Thyroid gland (tissue), 4 donors: Measurements from ENCODE around the gene LRIG1. TPM values are rescaled to one million over a fixed set of nuclear protein-coding genes. Genes with fewer than 3 reads are reported as not detected.

Experiments
- DNase-seq, 2 donors: peaks; one replicate each; pipeline ENCODE4 v3.0.0-alpha.2; 2019
- H3K27ac ChIP-seq, 3 donors: fragments of 200-600 bp; sonication (generic); 1 replicate in 2 of 3; 2 replicates in 1 of 3; pipeline ENCODE4 v1.5.1; 2016 to 2019; ENCODE audit warnings: mild to moderate bottlenecking in 1 of 3, moderate library complexity in 1 of 3
- H3K27me3 ChIP-seq: fragments of 200-600 bp; sonication (generic); one replicate; pipeline ENCODE4 v1.5.1; 2019
- H3K36me3 ChIP-seq, 2 donors: fragments of 200-600 bp; sonication (generic); one replicate each; pipeline ENCODE4 v1.5.1; 2016 to 2019
- H3K4me1 ChIP-seq, 2 donors: fragments of 200-600 bp; sonication (generic); one replicate each; pipeline ENCODE4 v1.5.1; 2017 to 2019
- H3K4me3 ChIP-seq, 3 donors: fragments of 200-600 bp; sonication (generic); replicated peaks in 1 of 3; 1 replicate in 2 of 3; 2 replicates in 1 of 3; pipeline ENCODE4 v1.5.1; 2016; ENCODE audit warnings: mild to moderate bottlenecking in 1 of 3
- H3K9me3 ChIP-seq: fragments of 200-600 bp; sonication (generic); one replicate; pipeline ENCODE4 v1.5.1; 2017
- CTCF ChIP-seq, 6 experiments: fragments of 200-600 bp in 3 of 6; fragments of 450-650 bp in 3 of 6; sonication (generic) in 3 of 6; IDR thresholded peaks; one replicate each; pipeline ENCODE4 v1.5.1; 2016 to 2019; ENCODE audit warnings: antibody characterized with exemption in 6 of 6, mild to moderate bottlenecking in 2 of 6, inconsistent platforms in 1 of 6, moderate library complexity in 1 of 6
- POLR2A ChIP-seq, 2 donors: fragments of 450-650 bp; IDR thresholded peaks; one replicate each; pipeline ENCODE4 v1.6.1; 2017; ENCODE audit warnings: antibody characterized with exemption in 2 of 2, mild to moderate bottlenecking in 2 of 2, moderate library complexity in 1 of 2
- WGBS, 2 donors: methylation state at CpG; one replicate each; pipeline ENCODE4 v1.1.5; 2017; 5-methylcytosine and 5-hydroxymethylcytosine counted together
- intact Hi-C: fragments of 100-400 bp; cut with DNase I; formaldehyde crosslinking; loops from one replicate; pipeline ENCODE4 v1.15.1; 2023
- total RNA-seq, 4 donors: library from RNA; depleted of rRNA; stranded (reverse); fragments of >200 nt; gene quantifications; one replicate each; pipeline ENCODE4 v1.2.3, GENCODE V29; 2016

The LRIG1 gene
- 10 to 100 TPM; 45.8 to 69.7 (median 61.7) TPM for total RNA-seq

- no peaks in the 10 kb centered on the region for H3K27me3 ChIP-seq
- WGBS, 2 donors, result 1% methylated on average over 21 to 22 of the region's 109 CpGs
- H3K36me3 ChIP-seq, result no peaks in the 10 kb centered on the region
- peak within 1 kb of the TSS; percentile 60 to 98 (median 81) for H3K4me3 ChIP-seq
- peak; percentile 37 to 92 for TF ChIP-seq POLR2A (IDR thresholded peaks at IDR 0.05)
- peak in 3 of 6 experiments; percentile 32 to 58 (median 40) for TF ChIP-seq CTCF (IDR thresholded peaks at IDR 0.05)
- H3K4me1 ChIP-seq, result peaks cover 28 to 32% of the 10 kb centered on the region in 2 donors
- DNase-seq, result peak; percentile 100
- H3K9me3 ChIP-seq, result no peaks in the 10 kb centered on the region
- H3K27ac ChIP-seq, result peak within 1 kb of the TSS; percentile 88 to 93 (median 90)
- intact Hi-C loops, result loop anchor here (5.0 kb wide), 1 partner anchor 89 kb away; no protein-coding TSS in a partner anchor
These were observed at the start of gene LRIG1 for GRCh38 chr3:66500576-66501482. LRIG1 (minus strand) TSS chr3:66501022; CDS start chr3:66500407, 615 bp downstream.

GRCh38 chr3:66544619-66545429 is 44.0 kb upstream of the LRIG1 start:
- no peaks in the 10 kb centered on the region for H3K27me3 ChIP-seq
- H3K4me3 ChIP-seq, result no peak overlapping the region
- TF ChIP-seq POLR2A (IDR thresholded peaks at IDR 0.05), result no peak
- TF ChIP-seq CTCF (IDR thresholded peaks at IDR 0.05), result no peak
- H3K9me3 ChIP-seq, result no peaks in the 10 kb centered on the region
- no peak for DNase-seq
- no peak overlapping the region for H3K27ac ChIP-seq
- H3K36me3 ChIP-seq, result no peaks in the 10 kb centered on the region
- intact Hi-C loops, result no loop called here
- 93 to 97% methylated on average over 25 to 28 of the region's 43 CpGs for WGBS, 2 donors
- no peaks in the 10 kb centered on the region for H3K4me1 ChIP-seq

GRCh38 chr3:66542153-66542552 is 41.3 kb upstream of the LRIG1 start:
- H3K27me3 ChIP-seq, result no peaks in the 10 kb centered on the region
- WGBS, 2 donors, result 62 to 66% methylated on average over 2 of the region's 2 CpGs
- DNase-seq, result no peak
- no peak overlapping the region for H3K27ac ChIP-seq
- no peaks in the 10 kb centered on the region for H3K4me1 ChIP-seq
- no peaks in the 10 kb centered on the region for H3K9me3 ChIP-seq
- intact Hi-C loops, result no loop called here
- no peak overlapping the region for H3K4me3 ChIP-seq
- H3K36me3 ChIP-seq, result no peaks in the 10 kb centered on the region
- no peak for TF ChIP-seq CTCF (IDR thresholded peaks at IDR 0.05)
- TF ChIP-seq POLR2A (IDR thresholded peaks at IDR 0.05), result no peak

- Histone ChIP-seq H3K4me3 (no peak overlapping the region), H3K36me3 (no peaks in the 10 kb centered on the region), H3K9me3 (no peaks in the 10 kb centered on the region), H3K27me3 (no peaks in the 10 kb centered on the region), H3K27ac (no peak overlapping the region), H3K4me1 (no peaks in the 10 kb centered on the region)
- DNase-seq, result no peak
- TF ChIP-seq CTCF (IDR thresholded peaks at IDR 0.05) (no peak), POLR2A (IDR thresholded peaks at IDR 0.05) (no peak)
- 95% methylated on average over 3 of the region's 3 CpGs for WGBS, 2 donors
- intact Hi-C loops, result no loop called here
These were observed 38.7 kb upstream of the LRIG1 start for GRCh38 chr3:66539466-66539989.
